UCSD-AML1 (cell line): Measurements from ENCODE around the gene CYTH1.

ENCODE experiments used
- DNase-seq: peaks from one replicate; lab custom pipeline; 2025; ENCODE audit not compliant: unreplicated experiment; lab: John Stamatoyannopoulos, UW

The CYTH1 gene

GRCh38 chr17:78654325-78654724 is 127.7 kb downstream of the CYTH1 start:
- DNase-seq: no peak

- no peak for DNase-seq
Observed at GRCh38 chr17:78653382-78653781, 128.7 kb downstream of the CYTH1 start.

- DNase-seq: no peak
Observed at GRCh38 chr17:78652913-78653312, 129.2 kb downstream of the CYTH1 start.

GRCh38 chr17:78652024-78652423 is 130.0 kb downstream of the CYTH1 start:
- DNase-seq: no peak

- no peak for DNase-seq
Observed at GRCh38 chr17:78651554-78651953, 130.5 kb downstream of the CYTH1 start.

GRCh38 chr17:78650093-78650715 is 131.9 kb downstream of the CYTH1 start:
- no peak for DNase-seq

GRCh38 chr17:78648293-78648692 is 133.8 kb downstream of the CYTH1 start:
- DNase-seq: no peak

- DNase-seq: no peak
Observed at GRCh38 chr17:78647032-78647431, 135.0 kb downstream of the CYTH1 start.

- DNase-seq: peak; percentile 80
Observed at GRCh38 chr17:78645421-78646295, 136.4 kb downstream of the CYTH1 start.

GRCh38 chr17:78644931-78645351 is 137.1 kb downstream of the CYTH1 start:
- no peak for DNase-seq

- peak; percentile 40 for DNase-seq
Observed at GRCh38 chr17:78644224-78644623, 137.8 kb downstream of the CYTH1 start.

GRCh38 chr17:78643326-78643725 is 138.7 kb downstream of the CYTH1 start:
- DNase-seq: no peak

GRCh38 chr17:78642707-78643106 is 139.4 kb downstream of the CYTH1 start:
- DNase-seq: no peak

- no peak for DNase-seq
Observed at GRCh38 chr17:78641666-78642065, 140.4 kb downstream of the CYTH1 start.

GRCh38 chr17:78641243-78641642 is 140.8 kb downstream of the CYTH1 start:
- DNase-seq: no peak

GRCh38 chr17:78640700-78641099 is 141.4 kb downstream of the CYTH1 start:
- no peak for DNase-seq

GRCh38 chr17:78637643-78638420 is 144.2 kb downstream of the CYTH1 start:
- no peak for DNase-seq

- DNase-seq: no peak
Observed at GRCh38 chr17:78637146-78637545, 144.9 kb downstream of the CYTH1 start.

GRCh38 chr17:78634154-78634553 is 147.9 kb downstream of the CYTH1 start:
- DNase-seq: no peak

GRCh38 chr17:78629436-78629995 is 152.6 kb downstream of the CYTH1 start:
- DNase-seq: no peak
